HCT116 (cell line): ENCODE measurements around the gene ACAP3. TPM values are rescaled to one million over a fixed set of nuclear protein-coding genes. Genes with fewer than 3 reads are reported as not detected.

Experiments used
- ATAC-seq: fragments of 200-7000 bp; cut with Tn5 transposase; 2 replicates; pipeline ENCODE4 v1.9.1; 2020; ENCODE audit warnings: mild to moderate bottlenecking, moderate library complexity
- BruUV-seq: library from RNA; stranded (reverse); fragments of 400-500 nt; replicated peaks from 2 replicates; lab custom pipeline; 2021; lab: Mats Ljungman, UMichigan
- CTCF ChIA-PET: fragments of 300-600 bp; sonication (Branson Sonifier 250); formaldehyde crosslinking; loops from one replicate; lab custom pipeline; 2021; ENCODE audit warnings: antibody characterized with exemption; lab: Charles Lee
- POLR2A ChIA-PET: fragments of 300-600, 350-600 bp; sonication (Branson Sonifier 250); formaldehyde crosslinking; loops from one replicate; lab custom pipeline; 2021; ENCODE audit warnings: antibody characterized with exemption; lab: Charles Lee
- RAD21 ChIA-PET, 2 experiments: fragments of 300-600 bp; sonication (Branson Sonifier 250); formaldehyde crosslinking; loops; one replicate each; lab custom pipeline; 2023; ENCODE audit warnings: low total read pairs in 2 of 2; ENCODE audit not compliant: uncharacterized antibody in 2 of 2, unreplicated experiment in 2 of 2, low non-redundant PET in 1 of 2; lab: Charles Lee
- DNase-seq: peaks from one replicate; pipeline ENCODE4 v3.0.0-alpha.2; 2010; ENCODE audit warnings: low read depth, low spot score
- H2AFZ ChIP-seq: fragments of 200-600 bp; shearing (Covaris generic), sonication (generic); 2 replicates; pipeline ENCODE4 v1.6.1; 2017; ENCODE audit warnings: low read depth, mixed run types, mixed read lengths, antibody characterized with exemption, low read length; ENCODE audit not compliant: poor library complexity, severe bottlenecking
- H3K27ac ChIP-seq: 2 replicates; pipeline ENCODE4 v1.5.1; 2012; ENCODE audit warnings: low read depth, low read length
- H3K27me3 ChIP-seq: fragments of 200-600 bp; sonication (generic); 2 replicates; pipeline ENCODE4 v1.6.1; 2016; ENCODE audit warnings: mixed run types, low read length, mixed read lengths; ENCODE audit not compliant: insufficient read depth
- H3K36me3 ChIP-seq, 2 experiments: fragments of 200-500 bp in 1 of 2; fragments of 200-600 bp in 1 of 2; sonication (Bioruptor generic) in 1 of 2; sonication (generic) in 1 of 2; 2 replicates each; pipeline versions ENCODE4 v1.5.1 to v1.6.1; 2014 to 2016; ENCODE audit warnings: low read length in 2 of 2, inconsistent platforms in 1 of 2, mixed read lengths in 1 of 2, mixed run types in 1 of 2; ENCODE audit not compliant: insufficient read depth in 2 of 2, control insufficient read depth in 1 of 2
- H3K4me1 ChIP-seq, 2 experiments: fragments of 200-600 bp in 1 of 2; sonication (generic) in 1 of 2; 2 replicates each; pipeline versions ENCODE4 v1.5.1 to v1.6.1; 2012 to 2017; ENCODE audit warnings: low read length in 2 of 2, inconsistent platforms in 1 of 2, mild to moderate bottlenecking in 1 of 2, mixed read lengths in 1 of 2, mixed run types in 1 of 2, moderate library complexity in 1 of 2; ENCODE audit not compliant: insufficient read depth in 2 of 2, control insufficient read depth in 1 of 2
- H3K4me2 ChIP-seq: fragments of 200-600 bp; sonication (generic); 2 replicates; pipeline ENCODE4 v1.6.1; 2017; ENCODE audit warnings: mixed run types, low read length, mixed read lengths
- H3K4me3 ChIP-seq, 2 experiments: fragments of 200-600 bp in 1 of 2; sonication (generic) in 1 of 2; replicated peaks in 1 of 2; 2 replicates each; pipeline ENCODE4 v1.5.1; 2011 to 2016; ENCODE audit warnings: low read length in 2 of 2, control low read depth in 1 of 2, low read depth in 1 of 2, mild to moderate bottlenecking in 1 of 2, mixed read lengths in 1 of 2, mixed run types in 1 of 2
- H3K79me2 ChIP-seq: fragments of 200-600 bp; sonication (generic); 2 replicates; pipeline ENCODE4 v1.6.1; 2017; ENCODE audit warnings: mild to moderate bottlenecking, mixed run types, low read length, moderate library complexity, mixed read lengths; ENCODE audit not compliant: insufficient read depth
- H3K9ac ChIP-seq: fragments of 200-600 bp; sonication (generic); 2 replicates; pipeline ENCODE4 v1.6.1; 2016; ENCODE audit warnings: low read length, mixed read lengths
- H3K9me2 ChIP-seq: fragments of 200-600 bp; sonication (generic), shearing (Covaris generic); 2 replicates; pipeline ENCODE4 v1.6.1; 2017; ENCODE audit warnings: mixed run types, mild to moderate bottlenecking, moderate library complexity; ENCODE audit not compliant: insufficient read depth
- H3K9me3 ChIP-seq, 2 experiments: fragments of 200-500 bp in 1 of 2; fragments of 200-600 bp in 1 of 2; sonication (Bioruptor generic) in 1 of 2; sonication (generic) in 1 of 2; 2 replicates each; pipeline ENCODE4 v1.6.1; 2014 to 2017; ENCODE audit warnings: low read length in 2 of 2, mixed read lengths in 2 of 2, inconsistent platforms in 1 of 2, low read depth in 1 of 2, mild to moderate bottlenecking in 1 of 2, mixed run types in 1 of 2, moderate library complexity in 1 of 2; ENCODE audit not compliant: control insufficient read depth in 1 of 2, insufficient read depth in 1 of 2
- H4K20me1 ChIP-seq: fragments of 200-600 bp; sonication (generic), shearing (Covaris generic); 2 replicates; pipeline ENCODE4 v1.6.1; 2017; ENCODE audit warnings: mixed run types, mild to moderate bottlenecking, moderate library complexity; ENCODE audit not compliant: insufficient read depth
- CBX3 ChIP-seq: IDR thresholded peaks from 2 replicates; pipeline ENCODE4 v1.6.1; 2012; ENCODE audit warnings: low read depth
- CEBPB ChIP-seq: IDR thresholded peaks from 2 replicates; pipeline ENCODE4 v1.6.1; 2012; ENCODE audit warnings: low read depth
- CTCF ChIP-seq, 3 experiments: fragments of 200-600 bp in 1 of 3; sonication (generic) in 1 of 3; IDR thresholded peaks in 2 of 3; conservative IDR thresholded peaks in 1 of 3; 2 replicates each; pipeline ENCODE4 v1.5.1; 2012 to 2017; ENCODE audit warnings: low read depth in 2 of 3, low read length in 2 of 3, antibody characterized with exemption in 1 of 3, borderline replicate concordance in 1 of 3, control low read depth in 1 of 3, mild to moderate bottlenecking in 1 of 3, mixed read lengths in 1 of 3, mixed run types in 1 of 3, moderate library complexity in 1 of 3; ENCODE audit not compliant: insufficient read depth in 1 of 3
- EGR1 ChIP-seq: IDR thresholded peaks from 2 replicates; pipeline ENCODE4 v1.6.1; 2012; ENCODE audit warnings: low read depth
- EZH2 ChIP-seq: fragments of 200-600 bp; sonication (generic); IDR thresholded peaks from 2 replicates; pipeline ENCODE4 v1.6.1; 2017; ENCODE audit warnings: antibody characterized with exemption, mixed run types
- EZH2phosphoT487 ChIP-seq: fragments of 200-600 bp; IDR thresholded peaks from 2 replicates; pipeline ENCODE4 v1.6.1; 2018; ENCODE audit warnings: antibody characterized with exemption, borderline replicate concordance
- FOSL1 ChIP-seq: IDR thresholded peaks from 2 replicates; pipeline ENCODE4 v1.6.1; 2012; ENCODE audit warnings: low read depth
- JUND ChIP-seq: IDR thresholded peaks from 2 replicates; pipeline ENCODE4 v1.6.1; 2012
- POLR2AphosphoS5 ChIP-seq: IDR thresholded peaks from 2 replicates; pipeline ENCODE4 v1.6.1; 2011; ENCODE audit warnings: mild to moderate bottlenecking, low read depth, low read length, moderate library complexity
- REST ChIP-seq: IDR thresholded peaks from 2 replicates; pipeline ENCODE4 v1.6.1; 2012; ENCODE audit warnings: low read depth
- SIN3A ChIP-seq: IDR thresholded peaks from 2 replicates; pipeline ENCODE4 v1.6.1; 2012; ENCODE audit warnings: low read depth
- YY1 ChIP-seq: IDR thresholded peaks from 2 replicates; pipeline ENCODE4 v1.6.1; 2011; ENCODE audit warnings: low read length, low read depth, moderate library complexity, mild to moderate bottlenecking; ENCODE audit not compliant: insufficient replicate concordance; ENCODE audit errors: extremely low read depth
- ZFX ChIP-seq: fragments of 450-650 bp; IDR thresholded peaks from 2 replicates; pipeline ENCODE4 v1.6.1; 2017
- ZNF274 ChIP-seq: fragments of 200-500 bp; sonication (Bioruptor generic); IDR thresholded peaks from 2 replicates; pipeline ENCODE4 v1.6.1; 2014; ENCODE audit warnings: mild to moderate bottlenecking, low read depth, low read length, inconsistent platforms
- intact Hi-C: fragments of 100-400 bp; cut with micrococcal nuclease; formaldehyde crosslinking; loops from 2 replicates; pipeline ENCODE4 v1.10.0; 2022
- total RNA-seq: library from RNA; stranded (reverse); gene quantifications from one replicate; pipeline ENCODE4 v1.2.1, GENCODE V29; 2021; ENCODE audit not compliant: unreplicated experiment

ACAP3 gene
- total RNA-seq, 1 experiment from 2014 or later = 38.8 TPM

GRCh38 chr1:1278620-1279019, 29.1 kb downstream of the ACAP3 start:
- RAD21 ChIA-PET = no interaction called here
- H3K4me1 ChIP-seq = peaks cover 6 to 32% of the 10 kb centered on the region in 2 experiments; a peak in 3 of 4 replicates

More at GRCh38 chr1:1278620-1279019, 29.1 kb downstream of the ACAP3 start:
- H3K27me3 ChIP-seq = no peaks in the 10 kb centered on the region
- H3K27ac ChIP-seq = no peak overlapping the region
- no TSS peak for BruUV-seq
- CTCF ChIA-PET = interaction anchor here (0.7 to 2.7 kb wide), 2 partner anchors 13 to 14 kb away, joined by 3 to 7 read pairs; no protein-coding TSS in a partner anchor
- H3K4me3 ChIP-seq = no peak overlapping the region
- H3K9me3 ChIP-seq = no peaks in the 10 kb centered on the region
- no peaks in the 10 kb centered on the region for H3K36me3 ChIP-seq
- H4K20me1 ChIP-seq = no peaks in the 10 kb centered on the region
- no peak overlapping the region for H3K4me2 ChIP-seq
- intact Hi-C loops = no loop called here
- no peak overlapping the region for H2AFZ ChIP-seq
- no peak overlapping the region for H3K9ac ChIP-seq
- ATAC-seq (no peak), DNase-seq (no peak)
- TF ChIP-seq EZH2 (no peak), CTCF (IDR thresholded peaks at IDR 0.05 in 2 of 3, conservative IDR thresholded peaks at IDR 0.05 in 1 of 3; ENCODE audit: borderline replicate concordance in 1 of 3, insufficient read depth in 1 of 3, low read depth in 2 of 3, low read length in 2 of 3) (no peak), CBX3 (no peak), FOSL1 (no peak), CEBPB (no peak), EGR1 (no peak), ZFX (no peak), JUND (no peak), SIN3A (no peak), YY1 (no peak), EZH2phosphoT487 (no peak), REST (no peak), ZNF274 (no peak), POLR2AphosphoS5 (no peak)
- no peaks in the 10 kb centered on the region; the same call in 1 of the 2 replicates for H3K79me2 ChIP-seq
- no peaks in the 10 kb centered on the region for H3K9me2 ChIP-seq
- POLR2A ChIA-PET = no interaction called here
